ENCODE results near the gene PTPRN2.

PTPRN2 gene

DNA sequence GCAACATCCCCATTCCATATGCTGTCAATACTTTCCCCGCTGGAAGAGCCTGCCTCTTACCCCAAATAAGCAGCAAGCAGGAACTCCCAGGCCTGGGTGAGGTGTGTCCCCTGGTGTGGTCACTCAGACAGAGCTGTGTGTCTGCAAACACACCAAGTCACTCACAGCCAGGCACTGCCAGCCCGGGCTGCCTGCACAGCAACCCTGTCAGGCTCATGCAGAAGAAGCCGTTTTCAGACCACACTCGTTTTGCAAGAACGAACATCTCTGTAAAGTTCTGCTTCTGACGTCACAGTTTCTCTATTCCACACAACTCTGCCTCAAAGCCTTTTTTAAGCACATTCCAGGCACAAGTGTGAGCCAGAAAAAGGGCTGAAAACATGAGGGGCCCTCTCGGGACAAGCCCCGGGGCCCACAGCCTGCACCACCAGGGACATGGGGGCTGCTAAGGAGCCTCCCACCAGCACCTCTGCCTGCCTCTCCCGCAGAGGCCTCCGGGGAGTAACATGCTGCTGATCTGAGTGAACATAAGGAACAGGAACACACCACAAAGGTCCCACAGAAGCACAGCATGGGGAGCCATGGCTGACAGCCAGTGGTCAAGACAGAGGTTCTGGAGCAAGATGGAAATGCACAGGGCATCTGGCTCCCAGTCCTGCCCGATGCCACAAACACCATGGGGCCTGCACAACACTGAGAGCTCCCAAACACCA lies 11.4 kb downstream of the PTPRN2 start:
- peak; percentile 74 to 77 for DNase-seq

DNA sequence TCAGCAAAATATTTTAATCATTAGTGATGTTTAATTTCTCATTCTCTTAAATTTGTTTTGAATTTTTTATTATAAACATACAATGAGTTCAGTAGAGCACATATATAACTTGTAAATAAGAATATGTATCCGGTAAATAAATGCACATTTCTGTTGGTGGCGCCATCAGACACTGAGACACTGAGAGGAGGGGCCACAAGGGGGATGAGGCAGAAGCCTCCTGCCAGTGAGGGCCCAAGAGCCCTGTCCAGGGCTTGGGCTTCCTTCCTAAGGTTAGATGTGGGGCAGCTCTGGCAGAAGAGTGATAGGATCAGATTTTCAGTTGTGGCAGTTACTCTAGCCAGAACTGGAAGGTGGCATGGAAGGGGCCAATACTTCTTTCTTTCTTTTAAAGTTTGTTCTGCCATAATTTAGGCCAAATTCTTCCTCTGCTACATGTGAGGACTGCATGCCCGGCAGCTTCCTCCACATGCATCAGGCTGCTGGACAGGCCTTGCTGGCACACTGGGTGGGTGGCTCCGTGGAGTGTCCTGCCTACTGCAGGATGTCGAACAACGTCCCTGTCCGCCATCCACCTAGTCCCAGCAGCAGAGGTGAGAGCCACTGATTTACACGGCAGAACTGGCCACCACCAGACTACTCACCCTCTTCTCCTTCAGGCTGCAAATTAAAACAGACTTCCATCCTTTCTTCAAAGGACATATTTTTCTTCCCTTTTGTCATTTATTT lies 13.2 kb downstream of the PTPRN2 start:
- DNase-seq, result no peak

DNA sequence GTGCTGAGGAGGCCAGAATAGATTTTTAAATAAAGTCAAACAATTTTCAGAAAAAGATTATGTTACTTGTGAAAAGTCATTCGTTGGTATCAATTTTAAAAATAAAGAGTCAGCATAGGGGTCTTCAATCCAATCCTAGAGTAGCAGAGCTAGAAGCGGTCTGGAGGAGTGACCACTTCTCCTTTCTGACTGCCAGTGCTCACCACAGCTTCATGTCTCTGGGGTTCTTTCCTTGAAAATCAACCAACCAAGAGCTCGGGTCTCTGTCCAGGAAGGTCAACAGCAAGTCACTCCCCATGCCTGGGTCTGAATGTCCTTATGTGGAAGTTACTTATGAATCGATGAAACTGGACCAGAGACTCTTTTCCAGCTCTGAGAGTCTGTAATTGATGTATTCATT lies 14.3 kb downstream of the PTPRN2 start:
- peak; percentile 50 to 56 for DNase-seq

DNA sequence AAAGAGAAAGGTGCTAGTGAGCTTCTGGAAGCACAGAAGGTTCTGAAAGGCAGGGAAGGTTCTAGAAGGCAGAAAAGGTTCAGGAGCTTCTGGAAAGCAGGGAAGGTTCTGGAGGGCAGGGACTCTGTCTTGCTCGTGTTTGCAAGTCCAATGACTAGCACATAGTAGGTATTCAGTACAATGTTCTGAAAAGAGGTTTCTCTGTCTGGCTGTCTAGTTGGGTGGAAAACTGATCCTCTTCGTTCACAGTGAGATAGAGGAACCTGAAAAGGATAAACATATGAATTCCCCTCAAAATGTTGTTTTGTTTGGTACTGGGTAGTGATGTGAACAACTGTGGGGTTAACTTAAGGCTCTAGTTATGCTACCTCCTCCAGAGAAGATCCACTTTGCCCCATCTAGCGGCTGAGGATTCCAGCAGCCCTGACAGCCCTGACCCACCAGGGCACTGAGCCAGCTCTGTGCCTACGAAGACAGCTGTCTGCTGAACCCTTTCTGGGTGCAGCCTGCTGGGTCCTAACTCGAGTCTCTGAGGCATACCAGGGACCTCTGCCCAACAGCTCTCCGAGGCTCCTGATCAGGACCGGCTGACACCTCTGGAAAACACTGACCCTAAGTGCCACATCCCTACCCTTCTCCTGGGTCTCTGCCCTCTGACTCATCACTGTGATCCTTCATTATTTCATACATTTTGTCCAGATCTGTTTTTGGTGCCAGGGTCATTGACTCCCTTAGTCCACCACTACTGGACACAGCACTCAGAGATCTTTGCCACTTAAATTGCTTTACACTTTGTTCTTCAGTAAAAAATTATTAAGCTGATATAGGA lies 15.4 kb downstream of the PTPRN2 start:
- DNase-seq, result peak; percentile 78 to 83

DNA sequence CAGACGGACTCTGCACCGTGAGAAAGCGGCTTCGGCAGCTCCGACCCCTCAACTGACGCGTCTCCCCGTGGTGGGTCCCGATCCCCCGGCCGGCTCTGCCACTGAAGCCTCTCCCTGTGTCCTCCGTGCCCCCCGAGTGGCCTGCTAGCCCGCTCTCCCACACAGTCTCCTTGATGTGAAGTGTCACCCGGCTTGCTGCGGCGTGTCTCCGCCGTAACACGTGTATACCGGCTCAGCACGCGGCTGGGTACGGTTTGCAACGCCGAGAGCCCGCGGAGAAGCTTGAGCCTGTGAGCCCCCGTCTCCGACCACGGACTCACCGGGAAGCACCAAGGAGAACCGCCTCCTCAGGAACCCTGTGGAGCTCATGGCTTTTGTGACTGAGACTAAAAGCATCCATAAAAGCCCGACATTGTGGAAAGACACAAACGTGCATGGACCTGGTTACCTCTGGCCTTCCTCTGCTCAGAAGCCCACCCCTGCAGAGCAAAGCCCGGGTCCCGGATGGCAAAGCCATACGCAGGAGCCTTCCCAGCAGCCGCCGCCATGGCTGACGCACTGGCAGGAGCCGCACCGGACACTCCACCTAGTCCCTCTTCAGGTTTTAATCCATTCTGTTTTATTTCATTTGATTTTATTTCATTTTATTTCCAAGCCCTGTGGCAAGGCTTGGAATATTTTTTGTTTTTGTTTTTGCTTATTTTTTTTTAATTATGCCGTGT lies 17.0 kb downstream of the PTPRN2 start:
- no peak for DNase-seq

DNA sequence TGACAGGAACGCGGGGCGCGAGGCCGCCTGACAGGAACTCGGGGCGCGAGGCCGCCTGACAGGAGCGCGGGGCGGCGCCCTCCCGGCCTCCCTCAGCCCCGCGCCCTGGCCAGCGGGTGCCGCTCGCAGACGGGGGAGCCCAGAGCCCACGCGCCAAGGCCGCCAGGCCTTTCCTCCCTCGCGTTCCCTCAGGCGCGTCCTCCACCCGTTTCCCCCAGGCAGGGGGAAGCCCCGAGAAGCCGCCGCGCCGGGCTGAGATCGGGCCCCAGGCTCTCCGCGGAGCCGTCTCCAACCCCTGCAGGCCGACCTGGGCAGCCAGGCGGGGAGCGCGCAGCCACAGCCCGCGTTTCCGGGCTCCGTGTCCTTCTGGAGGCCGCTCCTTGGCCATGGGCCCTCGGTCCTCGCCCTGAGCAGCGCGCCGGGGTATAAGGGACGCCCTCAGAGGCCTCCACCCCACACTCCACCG lies 17.7 kb downstream of the PTPRN2 start:
- DNase-seq, result no peak

DNA sequence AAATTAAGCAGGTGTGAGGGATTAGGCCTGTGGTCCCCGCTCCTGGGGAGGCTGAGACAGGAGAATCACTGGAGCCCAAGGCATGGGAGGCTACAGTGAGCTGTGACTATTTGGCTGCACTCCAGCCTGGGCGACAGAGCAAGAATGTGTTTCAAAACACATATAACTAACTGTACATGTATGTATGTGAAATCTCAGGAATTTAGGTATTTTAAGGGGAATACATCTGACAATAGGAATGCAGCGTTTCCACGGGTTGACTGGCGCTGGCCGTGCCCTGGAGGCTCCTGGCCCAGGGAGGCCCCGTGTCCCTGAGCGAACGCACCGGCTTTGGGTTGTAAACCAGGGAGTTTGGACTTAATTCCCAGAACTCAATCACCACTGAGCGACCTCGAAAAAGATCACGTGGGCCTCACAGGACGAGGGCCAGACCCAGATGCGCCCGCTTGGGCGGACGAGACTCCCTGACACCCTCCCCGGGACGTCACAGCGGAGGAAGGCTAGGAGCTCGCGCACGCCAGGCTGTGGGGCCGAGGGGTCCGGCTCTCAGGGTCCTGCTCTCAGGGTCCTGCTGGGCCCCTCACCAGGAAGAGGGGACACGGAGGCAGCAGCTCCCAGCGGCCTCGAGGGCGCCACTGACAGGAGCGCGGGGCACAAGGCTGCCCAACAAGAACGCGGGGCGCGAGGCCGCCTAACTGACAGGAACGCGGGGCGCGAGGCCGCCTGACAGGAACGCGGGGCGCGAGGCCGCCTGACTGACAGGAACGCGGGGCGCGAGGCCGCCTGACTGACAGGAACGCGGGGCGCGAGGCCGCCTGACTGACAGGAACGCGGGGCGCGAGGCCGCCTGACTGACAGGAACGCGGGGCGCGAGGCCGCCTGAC lies 18.4 kb downstream of the PTPRN2 start:
- no peak for DNase-seq

DNA sequence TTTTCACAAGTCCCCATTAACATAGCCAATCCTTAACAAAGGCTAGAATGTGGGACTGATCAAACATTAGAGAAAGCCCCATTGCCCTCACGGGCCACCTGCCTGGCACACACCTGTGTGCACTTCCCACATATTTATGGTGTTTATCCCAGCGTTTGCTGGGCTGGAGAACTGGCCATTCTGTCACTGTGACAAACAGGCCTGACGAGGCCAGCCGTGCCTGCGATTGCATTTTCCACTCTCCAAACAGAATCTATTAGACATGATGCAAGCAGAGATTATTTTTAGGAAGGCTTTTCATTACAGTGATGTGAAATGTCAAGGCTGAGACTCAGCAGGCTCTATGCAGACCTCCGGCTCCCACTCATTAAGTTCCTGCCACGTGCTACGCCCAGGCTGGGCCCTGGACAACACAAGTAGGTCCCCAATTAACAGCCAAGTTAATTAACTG lies 20.4 kb downstream of the PTPRN2 start:
- DNase-seq, result no peak

DNA sequence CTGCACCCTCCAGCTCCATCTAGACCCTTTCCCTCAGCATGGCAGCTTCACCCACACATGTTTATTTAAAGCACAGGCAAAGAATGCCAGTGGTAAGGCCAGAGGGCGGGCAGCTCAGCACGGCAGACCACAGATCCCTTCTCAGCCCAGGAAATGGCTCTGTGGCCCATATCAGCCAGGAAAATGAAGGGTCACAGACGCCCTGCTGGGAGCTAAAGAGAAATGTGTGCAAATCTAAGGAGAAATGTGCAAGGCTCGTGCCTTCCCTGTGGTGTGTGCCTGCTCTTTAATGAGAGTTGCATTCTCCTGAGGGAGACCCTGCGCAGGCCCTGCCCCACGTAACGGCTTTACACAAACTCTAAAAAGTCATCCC lies 23.0 kb downstream of the PTPRN2 start:
- DNase-seq, result no peak

DNA sequence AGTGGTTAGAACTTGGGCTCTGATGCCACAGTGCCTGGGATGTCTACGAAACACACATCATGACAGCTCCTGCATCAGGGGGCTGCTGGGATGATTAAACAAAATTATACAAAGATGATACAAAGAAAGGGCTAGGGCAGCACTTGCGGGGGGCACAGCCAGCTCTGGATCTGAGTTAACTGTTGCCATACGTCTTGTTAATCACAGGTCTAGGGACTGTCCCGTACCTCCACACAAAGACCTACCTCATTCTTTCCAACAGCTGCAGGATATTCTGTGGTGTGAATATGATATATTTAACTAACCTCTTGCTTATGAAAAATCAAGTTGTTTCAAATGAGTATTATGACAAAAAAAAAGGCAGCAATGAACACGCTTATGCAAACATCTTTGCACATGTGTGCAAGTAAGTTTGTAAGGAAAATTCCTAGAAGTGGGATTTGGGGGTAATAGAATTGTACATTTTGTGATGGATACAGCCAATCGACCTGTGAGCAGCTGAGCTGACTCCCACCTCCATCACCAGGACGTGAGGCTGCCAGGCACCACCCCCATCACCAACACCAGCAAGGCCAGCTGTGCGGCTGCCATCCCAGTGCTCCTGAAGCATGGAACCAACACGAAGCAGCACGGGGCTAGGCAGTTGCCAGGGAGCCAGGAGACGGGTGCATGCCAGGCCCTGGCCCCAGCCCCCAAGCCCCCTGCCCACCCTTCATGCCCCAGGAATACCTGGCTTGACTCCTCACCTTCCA lies 23.5 kb downstream of the PTPRN2 start:
- DNase-seq, result no peak

DNA sequence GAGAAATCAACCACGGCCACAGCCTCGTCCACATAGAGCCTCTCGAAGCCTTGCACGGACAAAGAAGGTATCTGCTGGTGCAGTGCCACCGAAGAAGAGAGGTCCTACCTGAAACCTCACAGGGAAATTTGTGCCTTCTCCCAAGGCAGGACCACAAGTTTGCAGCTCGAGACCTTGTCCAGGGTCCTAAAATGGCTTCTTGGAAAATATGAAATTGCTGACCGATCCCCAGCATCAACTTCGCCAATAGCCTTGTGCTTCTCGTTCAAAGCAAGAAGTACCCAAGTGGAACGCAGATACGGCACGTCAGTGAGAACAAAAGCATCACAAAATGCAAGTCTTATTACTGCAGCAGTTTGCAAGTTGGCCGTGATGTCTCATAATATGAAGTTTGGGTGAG lies 24.6 kb downstream of the PTPRN2 start:
- no peak for DNase-seq

DNA sequence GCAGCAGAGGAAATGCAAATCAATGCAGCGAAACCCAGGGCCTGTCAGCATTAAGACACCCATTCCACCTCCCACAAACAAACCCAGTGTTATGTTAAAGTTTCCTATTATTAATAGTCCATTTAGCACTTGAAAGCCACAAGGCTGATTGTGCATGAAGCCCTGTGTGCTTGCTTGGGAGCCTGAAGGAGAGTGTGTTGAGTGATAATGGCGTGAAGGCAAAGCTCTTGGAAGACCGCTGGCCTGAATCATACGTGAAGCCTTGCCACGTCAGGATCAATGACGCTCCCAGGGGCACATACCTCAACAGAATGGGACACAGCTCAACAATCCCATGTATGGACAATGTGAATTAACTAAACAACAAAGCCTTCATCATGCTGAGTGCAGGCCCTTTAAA lies 25.1 kb downstream of the PTPRN2 start:
- DNase-seq, result no peak

DNA sequence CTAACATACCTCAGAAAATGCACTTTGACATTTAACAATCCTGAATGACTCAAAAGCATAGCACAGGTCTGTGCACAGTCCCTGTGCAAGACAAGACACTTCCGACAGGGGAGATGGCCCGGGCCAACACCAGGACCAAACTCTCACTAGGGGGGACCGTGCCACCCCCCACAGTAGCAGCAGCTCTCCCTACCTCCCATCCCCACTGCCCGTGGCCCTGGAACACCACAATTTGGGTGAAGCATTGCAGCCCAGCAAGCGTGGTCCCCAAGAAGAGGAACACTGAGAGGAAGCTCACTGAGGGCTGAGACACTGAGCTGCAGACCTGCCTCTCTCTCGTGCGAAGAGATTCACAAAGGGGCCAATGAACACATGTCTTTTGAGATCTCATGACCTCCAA lies 26.0 kb downstream of the PTPRN2 start:
- DNase-seq, result no peak

DNA sequence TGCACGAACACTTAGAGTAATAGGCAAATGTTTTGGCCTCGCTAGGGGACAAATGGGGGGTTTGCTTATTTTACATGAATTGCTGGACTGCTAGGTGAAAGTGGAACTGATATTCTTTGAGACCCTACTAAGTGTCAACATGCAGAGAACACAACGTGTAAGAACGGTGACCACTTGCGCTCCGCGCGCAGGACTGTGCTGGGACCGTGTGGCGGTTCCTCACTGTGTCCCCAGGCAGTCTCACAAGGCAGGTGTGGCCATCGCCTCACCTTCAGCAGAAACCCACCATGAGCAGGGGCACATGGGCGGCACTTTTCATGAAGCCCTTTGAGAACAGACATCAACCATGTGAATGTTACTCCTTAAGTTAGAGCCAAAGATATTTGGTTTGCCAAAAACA lies 27.2 kb downstream of the PTPRN2 start:
- no peak for DNase-seq

DNA sequence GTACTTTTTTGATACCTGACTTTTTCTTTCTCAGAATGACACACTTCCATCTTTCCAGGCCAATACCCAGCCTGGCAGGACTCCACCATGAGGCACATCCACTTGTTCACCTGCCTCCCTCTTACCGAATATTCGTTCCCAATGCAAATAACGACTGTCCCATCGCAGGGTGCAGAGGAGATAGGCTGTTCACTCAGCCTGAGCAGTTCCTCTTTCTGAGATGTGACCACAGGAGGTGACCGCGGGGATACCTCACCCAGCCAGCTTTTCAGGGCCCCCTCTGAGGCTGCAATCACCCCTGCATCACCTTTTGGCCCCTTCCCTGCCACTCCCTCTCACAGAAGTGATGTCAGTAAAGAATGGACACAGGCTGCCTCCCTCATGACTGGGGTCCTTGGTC lies 28.3 kb downstream of the PTPRN2 start:
- DNase-seq, result peak; percentile 48 to 51

DNA sequence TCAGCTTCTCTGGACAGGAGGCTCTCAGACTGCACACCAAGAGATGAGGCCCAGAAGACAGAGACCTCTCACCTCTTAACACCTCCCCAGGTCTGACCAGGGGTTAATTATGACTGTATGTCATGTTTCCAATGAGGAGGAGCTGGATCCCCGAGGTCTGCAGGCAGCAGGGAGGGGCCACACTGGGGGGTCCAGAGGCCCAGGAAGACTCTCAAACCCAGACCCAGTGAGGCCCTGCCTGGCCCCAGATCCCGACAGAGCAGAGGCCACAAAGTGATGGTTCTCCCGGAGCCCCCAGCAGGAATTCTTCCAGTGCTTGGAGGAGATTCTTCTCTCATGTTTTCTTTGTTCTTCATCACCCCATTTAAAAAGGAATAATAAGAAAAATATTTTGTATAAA lies 28.8 kb downstream of the PTPRN2 start:
- DNase-seq, result no peak

DNA sequence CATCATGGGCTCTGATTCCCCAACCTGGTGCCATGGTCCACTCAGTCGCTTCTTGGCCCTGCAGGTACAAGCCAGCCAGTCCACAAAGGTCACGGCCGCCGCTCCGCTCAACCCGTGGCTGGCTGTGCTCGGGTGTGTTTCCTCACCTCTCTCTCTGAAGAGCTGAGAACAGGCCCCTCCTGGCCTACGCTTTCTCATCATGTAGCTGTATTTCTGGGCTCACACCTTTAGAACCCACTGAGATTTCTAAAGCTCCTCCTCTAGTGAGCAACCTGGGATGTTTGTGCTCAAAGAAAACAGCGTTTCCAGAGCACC lies 30.2 kb downstream of the PTPRN2 start:
- DNase-seq, result no peak

DNA sequence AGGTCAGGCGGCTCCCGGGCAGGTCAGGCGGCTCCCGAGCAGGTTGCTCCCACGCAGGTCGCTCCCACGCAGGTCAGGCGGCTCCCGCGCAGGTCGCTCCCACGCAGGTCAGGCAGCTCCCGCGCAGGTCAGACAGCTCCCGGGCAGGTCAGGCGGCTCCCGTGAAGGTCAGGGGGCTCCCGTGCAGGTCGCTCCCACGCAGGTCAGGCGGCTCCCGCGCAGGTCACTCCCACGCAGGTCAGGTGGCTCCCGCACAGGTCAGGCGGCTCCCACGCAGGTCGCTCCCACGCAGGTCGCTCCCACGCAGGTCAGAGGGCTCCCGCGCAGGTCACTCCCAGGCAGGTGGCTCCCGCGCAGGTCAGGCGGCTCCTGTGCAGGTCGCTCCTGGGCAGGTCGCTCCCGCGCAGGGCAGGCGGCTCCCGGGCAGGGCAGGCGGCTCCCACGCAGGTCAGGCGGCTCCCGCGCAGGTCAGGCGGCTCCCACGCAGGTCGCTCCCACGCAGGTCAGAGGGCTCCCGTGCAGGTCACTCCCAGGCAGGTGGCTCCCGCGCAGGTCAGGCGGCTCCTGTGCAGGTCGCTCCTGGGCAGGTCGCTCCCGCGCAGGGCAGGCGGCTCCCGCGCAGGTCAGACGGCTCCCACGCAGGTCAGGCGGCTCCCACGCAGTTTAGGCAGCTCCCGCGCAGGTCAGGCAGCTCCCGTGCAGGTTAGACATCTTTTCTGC lies 30.7 kb downstream of the PTPRN2 start:
- no peak for DNase-seq

DNA sequence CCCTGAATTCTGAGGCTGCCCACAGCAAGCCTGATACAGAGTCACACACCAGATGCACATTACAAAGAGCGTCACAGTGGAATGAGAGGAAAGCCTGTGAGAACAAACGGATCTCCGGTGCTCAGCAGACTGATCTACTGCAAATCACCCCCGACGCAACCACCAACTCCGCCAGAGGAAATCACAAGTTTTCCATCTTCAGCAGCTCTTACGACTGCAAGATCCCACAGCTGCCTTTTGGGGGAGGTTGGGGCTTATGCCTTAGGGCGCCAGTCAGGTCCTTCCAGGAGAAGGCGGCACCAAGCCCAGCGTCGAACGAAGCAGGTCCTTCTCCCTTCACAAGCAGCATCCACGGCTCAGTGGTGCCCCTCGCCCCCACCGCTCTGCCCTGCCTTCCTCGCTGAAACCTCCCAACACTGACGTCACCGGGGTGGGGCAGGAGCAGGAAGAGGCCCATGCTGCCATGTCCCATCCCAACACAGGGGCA lies 32.5 kb downstream of the PTPRN2 start:
- no peak for DNase-seq

DNA sequence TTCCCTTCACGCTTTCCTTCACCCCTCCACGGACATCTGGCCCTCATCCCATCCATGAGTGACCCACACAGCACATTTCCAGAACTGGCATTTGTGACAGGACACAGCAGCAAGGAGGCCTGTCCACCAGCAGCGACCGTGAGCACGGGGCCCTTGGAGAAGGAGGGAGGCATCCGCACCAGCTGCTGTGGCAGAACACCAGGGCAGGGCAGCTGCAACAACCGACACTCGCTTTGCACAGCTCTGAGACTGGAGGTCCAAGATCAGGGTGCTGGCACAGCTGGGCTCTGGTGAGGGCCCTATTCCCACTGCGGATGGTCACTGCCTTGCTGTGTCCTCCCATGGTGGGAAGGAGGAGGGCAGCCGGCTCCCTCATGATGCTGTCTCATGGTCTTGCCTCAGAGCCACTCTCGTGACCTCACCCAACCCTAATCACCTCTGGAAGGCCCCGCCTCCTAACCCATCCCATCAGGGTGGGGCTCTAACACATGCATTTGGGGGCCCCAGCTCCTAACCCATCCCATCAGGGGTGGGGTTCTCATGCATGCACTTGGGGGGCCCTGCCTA lies 36.7 kb downstream of the PTPRN2 start:
- no peak for DNase-seq

All from Kasumi-1 (cell line).